Tibial artery (tissue), 4 donors: ENCODE measurements around the gene MED26.
A peak's percentile ranks its signal among the peaks of the same experiment; 100 is the strongest.
"Not testable (repeated sequence)": the region's sequence is repeated elsewhere in the genome, so short reads cannot be mapped to it uniquely, and the experiment has no call there.

Source experiments
- DNase-seq, 2 donors: peaks; one replicate each; pipeline ENCODE4 v3.0.0-alpha.2; 2019
- H3K27ac ChIP-seq, 2 donors: fragments of 200-600 bp; sonication (generic) in 1 of 2; 1 replicate in 1 of 2; 2 replicates in 1 of 2; pipeline ENCODE4 v1.5.1; 2018 to 2019; ENCODE audit warnings: mild to moderate bottlenecking in 1 of 2
- H3K27me3 ChIP-seq, 2 donors: fragments of 200-600 bp; sonication (generic) in 1 of 2; one replicate each; pipeline versions ENCODE4 v1.5.1 to v1.6.0; 2016 to 2019
- H3K36me3 ChIP-seq, 3 donors: fragments of 200-600 bp; sonication (generic) in 2 of 3; one replicate each; pipeline ENCODE4 v1.5.1; 2016 to 2019; ENCODE audit warnings: mild to moderate bottlenecking in 2 of 3
- H3K4me1 ChIP-seq, 4 donors: fragments of 200-600 bp; sonication (generic) in 2 of 4; 1 replicate in 3 of 4; 2 replicates in 1 of 4; pipeline ENCODE4 v1.5.1; 2016 to 2019
- H3K4me3 ChIP-seq, 2 donors: fragments of 200-600 bp; sonication (generic) in 1 of 2; 1 replicate in 1 of 2; 2 replicates in 1 of 2; pipeline ENCODE4 v1.5.1; 2018 to 2019; ENCODE audit warnings: mild to moderate bottlenecking in 2 of 2
- H3K9me3 ChIP-seq, 3 donors: fragments of 200-600 bp; sonication (generic) in 1 of 3; one replicate each; pipeline ENCODE4 v1.5.1; 2016 to 2019
- CTCF ChIP-seq, 2 experiments: fragments of 200-600 bp in 1 of 2; fragments of 450-650 bp in 1 of 2; IDR thresholded peaks; one replicate each; pipeline ENCODE4 v1.5.1; 2017 to 2019; ENCODE audit warnings: antibody characterized with exemption in 2 of 2, mild to moderate bottlenecking in 1 of 2, moderate library complexity in 1 of 2
- intact Hi-C: fragments of 100-400 bp; cut with DNase I; formaldehyde crosslinking; loops from one replicate; pipeline ENCODE4 v1.15.0; 2023; ENCODE audit warnings: low total_unique reads

MED26 gene

GRCh38 chr19:16628183-16628983 is at the start of gene MED26:
MED26 (minus strand) TSS chr19:16628204; CDS start chr19:16627943, 261 bp downstream.
- Histone ChIP-seq H3K36me3 (peaks cover 0 to 35% (median 12%) of the 10 kb centered on the region in 3 donors), H3K4me1 (peaks cover 0 to 42% (median 31%) of the 10 kb centered on the region in 4 donors), H3K9me3 (no peaks in the 10 kb centered on the region), H3K27ac (peak within 1 kb of the TSS; percentile 80 to 88), H3K4me3 (peak within 1 kb of the TSS; percentile 65 to 86), H3K27me3 (no peaks in the 10 kb centered on the region)
- intact Hi-C loops, result loop anchor here (2.0 kb wide), 1 partner anchor 32 kb away; the partner anchor contains the start of genes SMIM7 and TMEM38A
- TF ChIP-seq CTCF (IDR thresholded peaks at IDR 0.05), result no peak
- DNase-seq, result peak; percentile 94 to 97

- H3K4me1 ChIP-seq, result no peaks in the 10 kb centered on the region
- no peak overlapping the region for H3K27ac ChIP-seq
- no peak for DNase-seq
- H3K4me3 ChIP-seq, result no peak overlapping the region
- no peak for TF ChIP-seq CTCF (IDR thresholded peaks at IDR 0.05)
- H3K27me3 ChIP-seq, result no peaks in the 10 kb centered on the region
- intact Hi-C loops, result no loop called here
- H3K9me3 ChIP-seq, result peaks cover 0 to 10% (median 6%) of the 10 kb centered on the region in 3 donors
- peaks cover 19 to 23% (median 23%) of the 10 kb centered on the region in 3 donors for H3K36me3 ChIP-seq
Observed at GRCh38 chr19:16677055-16677454, 49.1 kb upstream of the MED26 start.

GRCh38 chr19:16676101-16676798 is 48.2 kb upstream of the MED26 start:
- Histone ChIP-seq H3K9me3 (peaks cover 0 to 6% (median 4%) of the 10 kb centered on the region in 3 donors), H3K36me3 (peaks cover 14 to 15% (median 15%) of the 10 kb centered on the region in 3 donors), H3K27me3 (no peaks in the 10 kb centered on the region), H3K27ac (no peak overlapping the region), H3K4me1 (no peaks in the 10 kb centered on the region), H3K4me3 (no peak overlapping the region)
- TF ChIP-seq CTCF (IDR thresholded peaks at IDR 0.05), result no peak
- no peak for DNase-seq
- intact Hi-C loops, result no loop called here

GRCh38 chr19:16673839-16674238 is 45.8 kb upstream of the MED26 start:
- H3K27me3 ChIP-seq, H3K4me3 ChIP-seq, H3K4me1 ChIP-seq, H3K27ac ChIP-seq, intact Hi-C loops, DNase-seq, H3K9me3 ChIP-seq, H3K36me3 ChIP-seq: not testable (repeated sequence)

GRCh38 chr19:16673231-16673630 is 45.2 kb upstream of the MED26 start:
- no peak overlapping the region for H3K27ac ChIP-seq
- H3K9me3 ChIP-seq, result no peaks in the 10 kb centered on the region
- no peaks in the 10 kb centered on the region for H3K4me1 ChIP-seq
- no peaks in the 10 kb centered on the region for H3K27me3 ChIP-seq
- intact Hi-C loops, result no loop called here
- TF ChIP-seq CTCF (IDR thresholded peaks at IDR 0.05), result no peak
- no peaks in the 10 kb centered on the region for H3K36me3 ChIP-seq
- no peak for DNase-seq
- no peak overlapping the region for H3K4me3 ChIP-seq
